WI38 (cell line): ENCODE data around the gene MYO3B.

Source experiments
- H3K4me3 ChIP-seq: 2 replicates; pipeline ENCODE4 v1.5.1; 2011; ENCODE audit warnings: low read depth, mild to moderate bottlenecking, control low read depth, low read length
- CTCF ChIP-seq: IDR thresholded peaks from 2 replicates; pipeline ENCODE4 v1.5.1; 2012; ENCODE audit warnings: low read depth, mild to moderate bottlenecking, control low read depth, low read length

Gene MYO3B

DNA sequence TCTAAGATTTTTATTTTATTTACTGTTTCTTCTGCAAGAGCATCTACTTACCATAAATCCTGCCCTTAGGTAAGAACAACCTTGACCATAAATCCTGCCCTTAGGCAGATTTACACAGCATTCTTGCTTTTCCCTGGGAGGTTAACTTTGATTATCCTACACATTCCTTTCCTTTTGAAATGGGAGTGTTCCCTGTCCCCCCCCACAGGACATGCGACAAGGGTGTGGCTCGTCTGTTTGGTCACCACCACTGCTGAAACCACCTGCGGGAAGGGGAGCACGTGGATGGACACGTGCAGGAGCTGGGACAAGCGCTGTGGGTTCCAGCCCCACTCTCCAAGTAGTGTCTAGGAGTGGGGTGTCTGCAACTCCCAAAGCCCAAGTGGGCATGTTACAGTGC lies 297.9 kb downstream of the MYO3B start:
- TF ChIP-seq CTCF, result no peak
- H3K4me3 ChIP-seq, result no peak overlapping the region

- no peak overlapping the region for H3K4me3 ChIP-seq
- TF ChIP-seq CTCF, result no peak
These were observed 299.7 kb downstream of the MYO3B start for GRCh38 chr2:170477630-170478029.

DNA sequence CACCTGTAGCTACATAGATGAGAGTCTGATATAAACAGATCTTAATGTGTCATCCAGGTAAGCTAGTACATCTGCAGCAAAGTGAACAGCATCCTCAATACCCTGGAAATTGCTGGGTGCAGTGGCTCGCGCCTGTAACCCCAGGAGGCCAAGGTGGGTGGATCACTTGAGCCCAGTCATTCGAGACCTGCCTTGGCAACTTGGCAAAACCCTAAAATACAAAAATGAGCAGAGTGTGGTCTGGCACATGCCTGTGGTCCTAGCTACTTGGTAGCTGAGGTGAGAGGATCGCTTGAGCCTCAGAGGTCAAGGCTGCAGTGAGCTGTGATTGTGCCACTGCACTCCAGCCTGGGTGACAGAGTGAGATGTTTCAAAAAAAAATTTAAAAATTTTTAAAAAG lies 303.3 kb downstream of the MYO3B start:
- TF ChIP-seq CTCF, result no peak
- no peak overlapping the region for H3K4me3 ChIP-seq

DNA sequence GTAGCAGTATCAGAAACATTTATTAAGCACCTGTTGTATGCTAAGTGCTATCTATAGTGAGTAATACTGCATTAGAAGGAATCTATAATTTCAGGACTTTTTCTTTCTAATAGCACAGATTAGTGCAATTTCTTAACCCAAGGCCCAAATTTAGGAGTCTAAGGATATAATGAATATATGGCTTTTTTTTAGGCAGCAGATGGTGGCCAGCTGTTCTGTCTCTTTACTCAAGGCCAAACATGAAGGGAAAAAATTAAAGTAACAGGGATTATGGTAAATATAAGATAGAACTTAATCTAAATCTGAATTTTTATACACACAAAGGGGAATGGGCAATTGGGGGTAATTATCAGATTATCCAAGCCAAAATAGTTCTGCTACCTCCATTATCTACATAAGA lies 306.6 kb downstream of the MYO3B start:
- no peak overlapping the region for H3K4me3 ChIP-seq
- no peak for TF ChIP-seq CTCF

GRCh38 chr2:170485254-170486026 lies 307.5 kb downstream of the MYO3B start:
- TF ChIP-seq CTCF, result no peak
- no peak overlapping the region for H3K4me3 ChIP-seq

- no peak overlapping the region for H3K4me3 ChIP-seq
- no peak for TF ChIP-seq CTCF
These were observed 308.8 kb downstream of the MYO3B start for GRCh38 chr2:170486730-170487129.

- TF ChIP-seq CTCF, result no peak
- no peak overlapping the region for H3K4me3 ChIP-seq
These were observed 310.9 kb downstream of the MYO3B start for GRCh38 chr2:170488807-170489206.
